Subcutaneous adipose tissue (tissue), 4 donors: Measurements from ENCODE around the gene DCAF6. TPM values are rescaled to one million over a fixed set of nuclear protein-coding genes. Genes with fewer than 3 reads are reported as not detected.

Experiments used
- total RNA-seq, 4 donors: library from RNA; depleted of rRNA; stranded (reverse); fragments of >200 nt; gene quantifications; one replicate each; pipeline ENCODE4 v1.1.0, GENCODE V29; 2016
- TF ChIP-seq, protein P1 (sequence below): fragments of 450-650 bp; IDR thresholded peaks from one replicate; pipeline ENCODE4 v1.5.1; 2016; ENCODE audit warnings: low read depth, mild to moderate bottlenecking, control low read depth, antibody characterized with exemption, moderate library complexity

The DCAF6 gene
- total RNA-seq, 4 donors from 2014 or later = 94.4 to 116 (median 99.8) TPM

- TF ChIP-seq, protein P1, sequence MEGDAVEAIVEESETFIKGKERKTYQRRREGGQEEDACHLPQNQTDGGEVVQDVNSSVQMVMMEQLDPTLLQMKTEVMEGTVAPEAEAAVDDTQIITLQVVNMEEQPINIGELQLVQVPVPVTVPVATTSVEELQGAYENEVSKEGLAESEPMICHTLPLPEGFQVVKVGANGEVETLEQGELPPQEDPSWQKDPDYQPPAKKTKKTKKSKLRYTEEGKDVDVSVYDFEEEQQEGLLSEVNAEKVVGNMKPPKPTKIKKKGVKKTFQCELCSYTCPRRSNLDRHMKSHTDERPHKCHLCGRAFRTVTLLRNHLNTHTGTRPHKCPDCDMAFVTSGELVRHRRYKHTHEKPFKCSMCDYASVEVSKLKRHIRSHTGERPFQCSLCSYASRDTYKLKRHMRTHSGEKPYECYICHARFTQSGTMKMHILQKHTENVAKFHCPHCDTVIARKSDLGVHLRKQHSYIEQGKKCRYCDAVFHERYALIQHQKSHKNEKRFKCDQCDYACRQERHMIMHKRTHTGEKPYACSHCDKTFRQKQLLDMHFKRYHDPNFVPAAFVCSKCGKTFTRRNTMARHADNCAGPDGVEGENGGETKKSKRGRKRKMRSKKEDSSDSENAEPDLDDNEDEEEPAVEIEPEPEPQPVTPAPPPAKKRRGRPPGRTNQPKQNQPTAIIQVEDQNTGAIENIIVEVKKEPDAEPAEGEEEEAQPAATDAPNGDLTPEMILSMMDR = no peak
These were observed 13.3 kb downstream of the DCAF6 start for GRCh38 chr1:167949785-167950184.

DNA sequence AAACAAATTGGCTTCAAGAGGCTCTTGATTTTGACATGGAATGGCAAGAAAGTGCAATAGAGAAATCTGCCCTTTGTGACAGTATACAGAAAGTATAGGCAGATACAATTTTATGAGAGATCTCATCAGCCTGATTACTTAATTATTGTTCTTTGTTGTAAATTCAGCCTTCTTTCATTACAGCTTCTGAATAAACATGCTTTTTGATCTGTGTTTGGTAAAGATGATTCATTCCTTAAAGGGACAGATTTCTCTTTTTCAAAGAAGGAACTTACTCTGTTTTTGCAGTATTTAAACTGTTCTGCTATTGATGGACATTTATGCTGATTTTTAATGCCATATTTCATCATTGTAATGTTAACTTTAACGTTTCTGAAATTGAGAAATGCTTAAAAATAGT, 14.1 kb downstream of the DCAF6 start:
- TF ChIP-seq, protein P1 = no peak

- TF ChIP-seq, protein P1 = no peak
These were observed 19.4 kb downstream of the DCAF6 start for GRCh38 chr1:167955915-167956314.

DNA sequence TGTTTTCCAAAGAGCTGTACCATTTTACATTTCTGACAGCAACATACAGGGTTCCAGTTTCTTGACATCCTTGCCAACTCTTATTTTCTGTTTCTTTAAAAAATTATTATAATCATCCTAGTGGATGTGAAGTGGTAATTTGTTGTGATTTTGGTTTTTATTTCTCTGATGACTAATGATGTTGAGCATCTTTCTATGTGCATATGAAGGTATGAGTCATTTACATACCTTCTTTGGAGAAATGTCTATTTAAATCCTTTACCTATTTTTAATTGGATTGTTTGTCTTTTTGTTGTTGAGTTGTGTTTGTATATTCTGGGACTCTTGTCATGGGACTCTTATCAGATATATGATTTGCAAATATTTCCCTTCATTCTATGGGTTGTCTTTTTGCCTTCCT, 21.2 kb downstream of the DCAF6 start:
- TF ChIP-seq, protein P1 = no peak

- TF ChIP-seq, protein P1 = no peak
These were observed 28.2 kb downstream of the DCAF6 start for GRCh38 chr1:167964646-167965045.

- TF ChIP-seq, protein P1 = no peak
These were observed 29.6 kb downstream of the DCAF6 start for GRCh38 chr1:167966050-167966449.

DNA sequence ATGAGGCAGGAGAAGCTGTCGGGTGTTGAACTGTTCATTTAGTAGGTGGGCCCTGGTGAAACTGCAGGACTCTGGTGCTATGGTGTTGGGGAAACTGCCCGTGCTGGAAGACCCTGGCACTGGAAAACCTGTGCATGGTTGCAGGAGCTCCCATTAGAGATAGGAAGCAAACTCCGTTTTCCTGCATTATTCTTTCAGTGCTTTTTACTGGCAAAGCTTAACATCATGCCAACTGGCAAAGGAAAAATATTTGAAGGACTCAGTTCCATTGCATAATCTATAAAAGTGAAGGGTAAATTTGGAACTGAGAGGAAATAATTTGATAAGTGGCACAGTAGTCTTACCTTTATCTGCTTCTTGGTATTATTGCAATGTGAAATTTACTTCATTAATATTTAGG, 32.1 kb downstream of the DCAF6 start:
- TF ChIP-seq, protein P1 = no peak

GRCh38 chr1:167973832-167974231, 37.3 kb downstream of the DCAF6 start:
- TF ChIP-seq, protein P1 = no peak
